Keratinocyte (primary cell): ENCODE measurements around the gene SCFD2. TPM values are rescaled to one million over a fixed set of nuclear protein-coding genes. Genes with fewer than 3 reads are reported as not detected.

ENCODE experiments used
- DNase-seq: peaks from one replicate; pipeline ENCODE4 v3.0.0-alpha.2; 2011; ENCODE audit warnings: low read depth, missing footprints, low spot score
- FAIRE-seq: peaks from 2 replicates; lab custom pipeline; 2011; peaks lifted over from hg19 to GRCh38; lab: Jason Lieb, UNC
- H2AFZ ChIP-seq: 2 replicates; pipeline ENCODE4 v1.6.0; 2012; ENCODE audit warnings: low read length, control low read depth, inconsistent platforms; ENCODE audit not compliant: control insufficient read depth
- H3K27ac ChIP-seq: 2 replicates; pipeline ENCODE4 v1.5.1; 2011; ENCODE audit warnings: low read length; ENCODE audit not compliant: control insufficient read depth, insufficient read depth
- H3K27me3 ChIP-seq: 3 replicates; pipeline ENCODE4 v1.6.0; 2011; ENCODE audit warnings: low read length; ENCODE audit not compliant: control insufficient read depth, insufficient read depth; ENCODE audit errors: extremely low read depth
- H3K36me3 ChIP-seq, 2 experiments: 2 replicates in 1 of 2; 3 replicates in 1 of 2; pipeline ENCODE4 v1.5.1; 2011; ENCODE audit warnings: low read length in 2 of 2, mild to moderate bottlenecking in 1 of 2; ENCODE audit not compliant: control insufficient read depth in 2 of 2, insufficient read depth in 2 of 2; ENCODE audit errors: extremely low read depth in 1 of 2
- H3K4me1 ChIP-seq: 3 replicates; pipeline ENCODE4 v1.5.1; 2011; ENCODE audit warnings: low read length; ENCODE audit not compliant: control insufficient read depth, insufficient read depth; ENCODE audit errors: extremely low read depth
- H3K4me2 ChIP-seq: 3 replicates; pipeline ENCODE4 v1.6.0; 2011; ENCODE audit warnings: low read depth, low read length; ENCODE audit not compliant: control insufficient read depth, insufficient read depth; ENCODE audit errors: extremely low read depth
- H3K4me3 ChIP-seq, 3 experiments: fragments of 200-600 bp in 1 of 3; sonication (generic) in 1 of 3; 2 replicates in 2 of 3; 3 replicates in 1 of 3; pipeline ENCODE4 v1.5.1; 2011 to 2016; ENCODE audit warnings: low read length in 3 of 3, mild to moderate bottlenecking in 3 of 3, control low read depth in 2 of 3, inconsistent platforms in 1 of 3, low read depth in 1 of 3, mixed read lengths in 1 of 3, mixed run types in 1 of 3, moderate library complexity in 1 of 3; ENCODE audit not compliant: control insufficient read depth in 2 of 3, insufficient read depth in 2 of 3; ENCODE audit errors: extremely low read depth in 1 of 3
- H3K79me2 ChIP-seq: 2 replicates; pipeline ENCODE4 v1.6.0; 2012; ENCODE audit warnings: low read length; ENCODE audit not compliant: control insufficient read depth, insufficient read depth
- H3K9ac ChIP-seq: 3 replicates; pipeline ENCODE4 v1.6.0; 2011; ENCODE audit warnings: low read length; ENCODE audit not compliant: control insufficient read depth, insufficient read depth; ENCODE audit errors: extremely low read depth
- H3K9me1 ChIP-seq: 3 replicates; pipeline ENCODE4 v1.6.0; 2011; ENCODE audit warnings: low read length; ENCODE audit not compliant: control insufficient read depth, insufficient read depth; ENCODE audit errors: extremely low read depth
- H3K9me3 ChIP-seq: 2 replicates; pipeline ENCODE4 v1.5.1; 2012; ENCODE audit warnings: low read depth, low read length; ENCODE audit not compliant: control insufficient read depth
- H4K20me1 ChIP-seq: 3 replicates; pipeline ENCODE4 v1.6.0; 2011; ENCODE audit warnings: low read length; ENCODE audit not compliant: control insufficient read depth, insufficient read depth; ENCODE audit errors: extremely low read depth
- EZH2 ChIP-seq: IDR thresholded peaks from one replicate; pipeline ENCODE4 v1.6.1; 2012; ENCODE audit warnings: inconsistent platforms, mild to moderate bottlenecking, low read length, moderate library complexity
- dilution Hi-C: fragments of 300-500 bp; cut with MboI; formaldehyde crosslinking; loops from one replicate; pipeline ENCODE4 v1.7.0; 2020; ENCODE audit warnings: low sequenced_read_pairs; ENCODE audit not compliant: extremely low pct_ligation_motif_present
- polyA plus RNA-seq, 5 experiments: library from polyadenylated mRNA; depleted of rRNA in 3 of 5; stranded (reverse) in 3 of 5; stranded (forward) in 1 of 5; unstranded in 1 of 5; fragments of >200 nt; gene quantifications; 1 replicate in 1 of 5; 2 replicates in 3 of 5; 3 replicates in 1 of 5; pipeline versions ENCODE4 v1.2.1 to v1.2.3, GENCODE V29; 2011 to 2012; ENCODE audit warnings: missing spikeins in 2 of 5, low read depth in 1 of 5, low replicate concordance in 1 of 5
- TF ChIP-seq, protein P1 (sequence below), 3 experiments: IDR thresholded peaks in 1 of 3; conservative IDR thresholded peaks in 1 of 3; optimal IDR thresholded peaks in 1 of 3; 2 replicates in 2 of 3; 3 replicates in 1 of 3; pipeline versions ENCODE3 to v1.5.1; 2011; ENCODE audit warnings: low read length in 3 of 3, mild to moderate bottlenecking in 3 of 3, moderate library complexity in 2 of 3, control low read depth in 1 of 3, inconsistent platforms in 1 of 3; ENCODE audit not compliant: insufficient read depth in 2 of 3; ENCODE audit errors: extremely low read depth in 1 of 3

Gene SCFD2
- polyA plus RNA-seq, 1 donor (not counting 4 experiments of a cell fraction or from before 2014, with no cell fraction given): 13.9 TPM

DNA sequence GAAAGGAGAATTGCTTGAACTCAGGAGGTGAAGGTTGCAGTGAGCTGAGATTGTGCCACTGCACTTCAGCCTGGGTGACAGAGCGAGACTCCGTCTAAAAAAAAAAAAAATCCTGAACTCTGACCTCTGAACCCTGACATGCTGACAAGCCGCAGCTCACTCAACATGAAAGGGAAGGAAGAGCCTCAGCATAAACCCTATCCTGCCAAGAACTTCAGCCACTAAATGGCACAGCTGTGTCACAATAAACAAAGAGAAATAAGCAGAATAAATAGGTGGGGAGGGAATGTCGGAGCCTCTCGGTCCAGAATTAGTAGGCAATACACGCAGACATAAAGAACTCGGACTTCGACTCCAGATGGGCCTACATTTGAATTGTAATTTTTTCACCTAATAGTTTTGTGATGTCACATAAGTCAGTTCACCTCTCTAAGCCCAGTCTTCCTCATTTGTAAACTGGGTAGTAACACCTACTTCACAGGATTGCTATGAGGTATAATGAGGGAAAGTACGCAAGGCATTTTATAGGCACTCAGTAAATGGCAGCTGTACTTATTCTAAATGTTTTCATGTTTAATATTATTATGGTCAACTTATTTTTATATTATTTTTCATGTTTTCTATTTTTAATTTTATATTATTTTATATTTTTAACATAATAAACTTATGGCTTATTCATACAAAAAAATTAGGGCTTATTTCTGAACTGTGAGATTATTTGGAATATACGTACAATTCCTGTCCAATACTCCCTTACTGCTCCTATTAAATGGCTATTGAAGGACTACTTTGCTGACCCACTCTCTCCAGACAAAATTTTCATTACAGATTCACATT is 243.4 kb downstream of the SCFD2 start:
- no peak for FAIRE-seq
- Histone ChIP-seq H3K9me1 (peaks cover 3% of the 10 kb centered on the region), H3K4me3 (no peak overlapping the region), H2AFZ (no peak overlapping the region), H3K4me1 (peaks cover 8% of the 10 kb centered on the region), H3K4me2 (no peak overlapping the region), H3K27ac (no peak overlapping the region), H3K36me3 (no peaks in the 10 kb centered on the region), H3K27me3 (no peaks in the 10 kb centered on the region), H3K9ac (no peak overlapping the region), H3K79me2 (no peaks in the 10 kb centered on the region), H4K20me1 (no peaks in the 10 kb centered on the region), H3K9me3 (no peaks in the 10 kb centered on the region)
- dilution Hi-C loops: no loop called here
- TF ChIP-seq, protein P1, sequence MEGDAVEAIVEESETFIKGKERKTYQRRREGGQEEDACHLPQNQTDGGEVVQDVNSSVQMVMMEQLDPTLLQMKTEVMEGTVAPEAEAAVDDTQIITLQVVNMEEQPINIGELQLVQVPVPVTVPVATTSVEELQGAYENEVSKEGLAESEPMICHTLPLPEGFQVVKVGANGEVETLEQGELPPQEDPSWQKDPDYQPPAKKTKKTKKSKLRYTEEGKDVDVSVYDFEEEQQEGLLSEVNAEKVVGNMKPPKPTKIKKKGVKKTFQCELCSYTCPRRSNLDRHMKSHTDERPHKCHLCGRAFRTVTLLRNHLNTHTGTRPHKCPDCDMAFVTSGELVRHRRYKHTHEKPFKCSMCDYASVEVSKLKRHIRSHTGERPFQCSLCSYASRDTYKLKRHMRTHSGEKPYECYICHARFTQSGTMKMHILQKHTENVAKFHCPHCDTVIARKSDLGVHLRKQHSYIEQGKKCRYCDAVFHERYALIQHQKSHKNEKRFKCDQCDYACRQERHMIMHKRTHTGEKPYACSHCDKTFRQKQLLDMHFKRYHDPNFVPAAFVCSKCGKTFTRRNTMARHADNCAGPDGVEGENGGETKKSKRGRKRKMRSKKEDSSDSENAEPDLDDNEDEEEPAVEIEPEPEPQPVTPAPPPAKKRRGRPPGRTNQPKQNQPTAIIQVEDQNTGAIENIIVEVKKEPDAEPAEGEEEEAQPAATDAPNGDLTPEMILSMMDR (optimal IDR thresholded peaks at IDR 0.05 in 1 of 3, IDR thresholded peaks at IDR 0.05 in 1 of 3, conservative IDR thresholded peaks at IDR 0.05 in 1 of 3; ENCODE audit: extremely low read depth in 1 of 3, insufficient read depth in 2 of 3, low read length in 3 of 3): no peak
- TF ChIP-seq EZH2: no peak
- DNase-seq: no peak

DNA sequence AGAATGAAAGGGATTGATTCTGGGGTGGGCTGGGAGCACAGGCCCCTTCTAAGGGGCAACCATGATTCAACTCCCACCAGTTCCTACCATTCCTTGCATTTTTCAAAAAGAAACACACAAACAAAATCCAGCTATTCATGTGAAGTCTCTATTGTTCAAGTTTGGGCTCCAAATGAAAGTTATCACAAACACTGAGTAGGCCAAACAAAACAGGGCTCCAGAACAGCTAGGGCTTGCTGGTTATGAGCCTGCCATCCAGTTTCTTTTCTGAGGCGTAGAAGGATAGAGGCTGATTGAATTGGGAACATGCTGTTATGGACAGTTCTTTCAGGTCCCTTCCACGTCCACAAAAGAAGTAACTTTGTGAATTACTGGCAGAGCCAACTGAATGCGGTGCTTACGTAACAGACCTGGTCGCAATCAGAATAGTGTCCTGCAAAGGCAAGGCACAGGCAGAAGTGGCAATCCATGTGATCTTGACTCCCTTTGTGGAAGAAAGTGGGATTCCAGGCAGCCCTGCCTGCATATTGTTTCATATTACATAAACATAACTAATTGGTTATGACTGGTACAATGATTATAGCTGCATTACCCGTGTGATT is 244.5 kb downstream of the SCFD2 start:
- dilution Hi-C loops: no loop called here
- no peak overlapping the region for H3K27ac ChIP-seq
- H3K4me2 ChIP-seq: no peak overlapping the region
- H3K27me3 ChIP-seq: no peaks in the 10 kb centered on the region
- H3K4me3 ChIP-seq: no peak overlapping the region
- no peak overlapping the region for H2AFZ ChIP-seq
- H3K9me1 ChIP-seq: peaks cover 2% of the 10 kb centered on the region
- H4K20me1 ChIP-seq: no peaks in the 10 kb centered on the region
- FAIRE-seq (no peak), DNase-seq (no peak)
- H3K79me2 ChIP-seq: no peaks in the 10 kb centered on the region
- H3K36me3 ChIP-seq: no peaks in the 10 kb centered on the region
- H3K9me3 ChIP-seq: no peaks in the 10 kb centered on the region
- no peak for TF ChIP-seq EZH2
- TF ChIP-seq, protein P1 (optimal IDR thresholded peaks at IDR 0.05 in 1 of 3, IDR thresholded peaks at IDR 0.05 in 1 of 3, conservative IDR thresholded peaks at IDR 0.05 in 1 of 3; ENCODE audit: extremely low read depth in 1 of 3, insufficient read depth in 2 of 3, low read length in 3 of 3): no peak
- H3K4me1 ChIP-seq: peaks cover 12% of the 10 kb centered on the region
- H3K9ac ChIP-seq: no peak overlapping the region
